ENCODE results near the gene ZNF654.

- TF ChIP-seq CTCF (optimal IDR thresholded peaks at IDR 0.05 in 1 of 3, IDR thresholded peaks at IDR 0.05 in 1 of 3, conservative IDR thresholded peaks at IDR 0.05 in 1 of 3; ENCODE audit: extremely low read depth in 1 of 3, insufficient read depth in 2 of 3, low read length in 3 of 3) = peak in 2 of 3 experiments; percentile 21 to 33
- TF ChIP-seq EZH2 (IDR thresholded peaks at IDR 0.05; ENCODE audit: low read length) = no peak
Measured at GRCh38 chr3:88180398-88180999, 121.4 kb downstream of the ZNF654 start.

Measured in keratinocyte (primary cell).